Activated CD8-positive, alpha-beta memory T cell treated with anti-CD3 and anti-CD28 coated beads, Interleukin-2, amount 50 U/mL, for 48 hours (primary cell): ENCODE measurements around the gene RUNX1.

ENCODE experiments used
- DNase-seq: peaks from one replicate; pipeline ENCODE4 v3.0.0-alpha.2; 2020

Gene RUNX1

DNA sequence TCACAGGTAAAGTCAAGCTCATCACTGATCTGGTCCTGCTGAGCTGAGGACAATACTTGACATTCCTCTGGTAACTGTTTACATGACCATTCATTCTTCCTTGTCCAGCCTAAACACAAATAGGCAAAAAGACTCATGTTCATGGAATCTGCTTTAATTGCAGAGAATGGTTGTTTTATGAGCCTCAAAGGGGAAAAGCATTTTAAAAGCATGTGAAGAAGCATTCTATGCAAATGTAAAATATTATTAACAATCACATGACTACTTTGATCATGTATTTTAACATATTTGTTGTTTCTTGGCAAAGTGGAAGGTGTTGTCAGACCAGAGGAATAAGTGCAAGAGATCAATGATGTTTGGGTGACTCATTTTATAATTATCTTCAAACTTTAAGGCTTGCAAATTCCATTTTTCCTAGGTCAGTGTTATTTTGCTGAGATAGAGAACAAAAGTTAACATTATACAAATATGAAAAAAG, 133.7 kb downstream of the RUNX1 start:
- no peak for DNase-seq

DNA sequence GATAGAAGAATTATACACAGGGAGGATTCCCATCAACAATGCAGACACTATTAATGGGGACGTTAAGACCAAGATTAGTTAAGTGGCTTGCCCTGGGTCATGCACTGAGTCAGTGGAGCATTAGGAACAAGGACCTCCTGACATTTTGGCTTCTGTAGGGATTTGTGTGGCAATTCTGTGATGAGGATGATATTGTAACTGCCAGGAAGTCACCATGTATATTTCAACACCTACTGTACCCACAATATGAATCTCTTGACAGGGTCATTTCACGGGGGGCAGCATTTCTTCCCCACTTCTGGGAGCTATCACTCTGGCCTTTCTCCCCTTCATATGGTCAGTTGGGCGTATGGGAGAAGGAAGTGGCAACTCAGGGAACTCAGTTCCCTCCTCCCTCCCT, 134.9 kb downstream of the RUNX1 start:
- DNase-seq = no peak

DNA sequence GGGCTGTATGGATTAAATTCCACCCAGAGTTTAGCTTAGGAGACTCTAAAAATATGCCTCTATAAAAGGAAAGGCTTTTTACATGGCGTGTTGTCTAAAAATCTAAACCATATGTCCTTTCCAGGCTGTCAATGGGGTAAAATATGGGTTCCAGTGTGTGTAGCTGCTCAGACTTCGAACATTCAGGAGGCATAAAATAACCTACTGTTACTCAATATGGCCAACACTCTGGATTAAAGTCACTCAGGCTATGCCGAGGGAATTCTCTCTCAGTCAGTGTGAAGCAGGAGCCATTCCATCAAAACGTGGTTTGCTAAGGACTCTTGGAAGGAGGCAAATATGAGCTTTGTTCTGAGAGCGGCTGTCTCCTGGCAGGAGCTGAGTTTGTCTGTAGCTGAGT, 135.3 kb downstream of the RUNX1 start:
- no peak for DNase-seq

DNA sequence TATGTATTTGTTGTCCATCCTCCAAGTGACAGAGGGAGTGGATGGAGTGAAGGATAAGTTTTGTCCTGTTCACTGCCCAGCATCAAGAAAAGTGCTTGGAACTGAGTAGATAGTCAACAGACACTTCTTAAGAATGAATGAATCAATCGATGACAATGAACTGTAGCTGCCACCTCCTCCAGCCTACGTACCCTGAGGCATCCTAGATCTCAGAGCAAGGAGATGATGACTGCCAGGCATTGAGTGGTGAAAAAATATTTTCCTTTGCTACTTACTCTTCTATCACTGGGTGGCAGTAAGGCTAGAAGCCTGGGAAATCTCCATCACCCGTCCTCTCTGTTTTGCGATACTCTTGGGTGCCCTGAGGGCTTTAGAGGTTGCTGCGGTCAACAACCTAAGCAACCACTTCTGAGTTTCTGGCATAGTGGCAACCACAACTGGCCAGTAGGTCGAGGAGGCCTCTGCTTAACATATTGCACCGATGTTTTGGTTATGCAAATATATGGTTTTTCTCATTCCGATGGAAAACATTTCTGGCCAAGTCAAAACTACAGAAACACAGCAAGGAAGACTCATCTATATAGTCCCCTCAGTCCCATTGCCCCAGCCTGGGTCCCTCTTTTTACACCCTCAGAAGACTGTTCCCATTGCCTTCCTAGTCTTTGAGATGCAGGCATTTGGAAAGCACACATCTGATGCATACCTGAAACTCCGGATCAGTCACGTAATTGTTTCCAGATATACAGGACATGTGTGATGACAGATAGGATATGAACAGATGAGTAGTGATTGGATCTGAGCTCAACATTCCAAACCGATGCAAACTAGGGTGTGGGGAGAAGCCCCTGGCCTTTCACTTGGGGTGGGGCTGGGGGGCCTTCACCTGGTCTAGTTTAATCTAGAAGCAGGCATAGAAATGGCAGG, 136.8 kb downstream of the RUNX1 start:
- DNase-seq = no peak

- no peak for DNase-seq
Observed at GRCh38 chr21:34911360-34911759, 137.7 kb downstream of the RUNX1 start.

DNA sequence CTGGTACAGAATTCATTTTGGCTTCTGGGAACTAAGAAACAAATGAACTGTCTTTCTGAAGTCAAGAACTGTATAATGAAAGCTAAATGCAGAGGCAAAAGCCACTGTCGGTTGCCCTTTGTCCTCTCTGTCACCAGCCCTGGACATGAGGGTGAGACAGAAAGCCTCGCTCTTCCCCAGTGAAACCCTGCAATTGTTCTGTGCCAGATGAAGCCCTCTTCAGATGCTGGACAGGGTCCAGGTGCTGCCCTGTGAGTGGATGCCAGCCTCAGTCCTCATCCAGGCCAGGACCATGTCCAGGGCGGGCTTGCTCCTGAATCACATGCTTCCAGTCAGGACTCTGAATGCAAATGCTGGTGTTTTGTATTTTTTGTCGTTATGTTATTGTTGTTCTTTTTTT, 138.7 kb downstream of the RUNX1 start:
- no peak for DNase-seq

GRCh38 chr21:34909492-34910292, 139.4 kb downstream of the RUNX1 start:
- DNase-seq = no peak

GRCh38 chr21:34908419-34909055, 140.6 kb downstream of the RUNX1 start:
- DNase-seq = no peak

- DNase-seq = no peak
Observed at GRCh38 chr21:34907461-34908418, 141.4 kb downstream of the RUNX1 start.

GRCh38 chr21:34906401-34906800, 142.7 kb downstream of the RUNX1 start:
- no peak for DNase-seq

DNA sequence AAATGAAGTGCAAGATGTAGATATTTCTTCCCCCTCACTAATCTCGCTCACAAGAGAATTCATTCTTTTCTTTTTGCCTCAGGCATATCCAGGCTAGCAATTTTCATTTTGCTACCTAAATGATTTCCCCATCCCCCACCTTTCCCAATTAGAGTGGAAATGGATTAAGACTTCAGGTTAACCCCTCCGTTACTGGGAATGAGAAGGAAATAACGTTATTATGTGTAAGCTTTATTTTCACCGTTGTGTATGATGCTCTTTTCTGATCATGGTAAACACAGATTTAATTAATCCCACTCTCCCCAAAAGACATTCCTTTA, 143.9 kb downstream of the RUNX1 start:
- no peak for DNase-seq

- no peak for DNase-seq
Observed at GRCh38 chr21:34904526-34905217, 144.4 kb downstream of the RUNX1 start.

GRCh38 chr21:34900376-34900775, 148.7 kb downstream of the RUNX1 start:
- no peak for DNase-seq

DNA sequence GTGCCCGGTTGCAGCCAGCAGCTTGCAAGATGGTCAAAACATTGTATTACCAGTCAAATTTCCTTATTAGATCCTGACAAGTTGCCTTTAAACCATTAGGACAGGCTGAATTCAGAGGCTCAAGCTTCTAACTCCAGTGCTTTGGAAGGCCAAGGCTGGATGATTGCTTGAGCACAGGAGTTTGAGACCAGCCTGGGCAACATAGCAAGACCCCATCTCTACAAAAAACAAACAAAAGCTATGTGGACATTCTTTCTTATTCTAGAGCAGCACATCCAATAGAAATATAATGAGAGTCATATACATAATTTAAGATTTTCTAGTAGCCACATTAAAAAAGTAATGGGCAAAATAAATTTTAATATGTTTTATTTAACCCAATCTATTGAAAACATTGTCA, 149.3 kb downstream of the RUNX1 start:
- no peak for DNase-seq

DNA sequence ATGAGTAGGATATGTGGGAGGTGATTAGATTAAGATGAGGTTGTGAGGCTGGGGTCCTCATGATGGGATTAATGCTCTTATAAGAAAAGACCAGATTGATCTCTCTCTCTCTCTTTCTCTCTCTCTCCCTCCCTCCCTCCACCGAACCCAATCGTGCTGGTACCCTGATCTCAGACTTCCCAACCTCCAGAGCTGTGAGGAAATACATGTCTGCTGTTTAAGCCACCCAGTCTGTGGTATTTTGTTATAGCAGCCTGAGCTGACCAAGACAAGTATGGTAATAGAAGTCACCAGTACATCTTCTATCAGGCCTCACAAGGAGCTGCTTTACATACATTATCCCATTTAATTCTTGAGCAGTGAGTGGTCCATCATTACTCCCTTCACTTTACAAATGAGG, 149.8 kb downstream of the RUNX1 start:
- DNase-seq = no peak

- no peak for DNase-seq
Observed at GRCh38 chr21:34897828-34898227, 151.3 kb downstream of the RUNX1 start.

DNA sequence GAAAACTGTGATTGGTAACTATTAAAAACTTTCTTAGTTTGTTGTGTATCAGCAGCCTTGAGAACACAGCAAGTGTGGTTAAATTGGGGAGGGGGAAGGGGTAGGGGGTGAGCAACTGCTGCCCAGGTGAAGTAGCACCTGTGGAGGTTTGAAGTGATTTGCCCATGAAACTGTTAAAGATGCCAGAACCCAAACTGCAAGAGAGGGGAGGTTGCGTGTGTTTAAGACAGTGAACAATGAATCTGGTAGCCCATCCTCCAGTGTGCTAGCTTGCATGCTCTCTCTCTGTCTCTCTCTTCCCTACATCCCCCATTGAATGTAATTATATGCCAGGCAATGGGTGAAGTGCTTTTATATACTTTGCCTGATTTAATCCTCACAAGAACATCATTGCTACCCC, 154.7 kb downstream of the RUNX1 start:
- no peak for DNase-seq

- DNase-seq = no peak
Observed at GRCh38 chr21:34892209-34892608, 156.9 kb downstream of the RUNX1 start.

- no peak for DNase-seq
Observed at GRCh38 chr21:34891613-34891943, 157.5 kb downstream of the RUNX1 start.

GRCh38 chr21:34890724-34891612, 158.1 kb downstream of the RUNX1 start:
- DNase-seq = peak; percentile 63

GRCh38 chr21:34890470-34890723, 158.7 kb downstream of the RUNX1 start:
- DNase-seq = no peak
